HG02840 (cell line): ENCODE data around the gene MAEA.
"Not testable (repeated sequence)": the region's sequence is repeated elsewhere in the genome, so short reads cannot be mapped to it uniquely, and the experiment has no call there.

Experiments
- ATAC-seq: cut with Tn5 transposase; IDR thresholded peaks from one replicate; pipeline ENCODE4 v1.9.1; 2021; ENCODE audit warnings: mild to moderate bottlenecking, moderate library complexity, moderate number of reproducible peaks; ENCODE audit not compliant: unreplicated experiment, low FRiP score

MAEA gene

GRCh38 chr4:1333256-1333655 is 43.6 kb downstream of the MAEA start:
- ATAC-seq, result no peak

- not testable (repeated sequence) for ATAC-seq
These were observed 44.3 kb downstream of the MAEA start for GRCh38 chr4:1333851-1334578.

- no peak for ATAC-seq
These were observed 44.8 kb downstream of the MAEA start for GRCh38 chr4:1334579-1334895.

DNA sequence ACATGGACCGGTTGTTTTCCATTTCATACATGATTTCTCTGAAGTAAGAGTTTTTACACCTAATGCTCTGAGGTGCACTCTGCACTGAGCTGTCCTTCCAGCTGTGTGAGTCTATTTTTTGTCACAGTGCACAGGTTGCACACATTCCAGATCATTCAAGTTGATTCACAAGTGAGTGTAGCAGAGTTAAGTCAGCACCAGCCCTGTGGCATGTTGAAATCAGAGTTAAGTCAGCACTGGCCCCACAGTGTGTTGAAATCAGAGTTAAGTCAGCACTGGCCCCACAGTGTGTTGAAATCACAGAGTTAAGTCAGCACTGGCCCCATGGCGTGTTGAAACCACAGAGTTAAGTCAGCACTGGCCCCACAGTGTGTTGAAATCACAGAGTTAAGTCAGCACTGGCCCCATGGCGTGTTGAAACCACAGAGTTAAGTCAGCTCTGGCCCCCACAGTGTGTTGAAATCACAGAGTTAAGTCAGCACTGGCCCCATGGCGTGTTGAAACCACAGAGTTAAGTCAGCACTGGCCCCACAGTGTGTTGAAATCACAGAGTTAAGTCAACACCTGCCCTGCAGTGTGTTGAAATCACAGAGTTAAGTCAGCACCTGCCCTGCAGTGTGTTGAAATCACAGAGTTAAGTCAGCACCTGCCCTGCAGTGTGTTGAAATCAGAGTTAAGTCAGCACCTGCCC is 45.6 kb downstream of the MAEA start:
- not testable (repeated sequence) for ATAC-seq

- ATAC-seq, result no peak
These were observed 46.4 kb downstream of the MAEA start for GRCh38 chr4:1336088-1336491.

DNA sequence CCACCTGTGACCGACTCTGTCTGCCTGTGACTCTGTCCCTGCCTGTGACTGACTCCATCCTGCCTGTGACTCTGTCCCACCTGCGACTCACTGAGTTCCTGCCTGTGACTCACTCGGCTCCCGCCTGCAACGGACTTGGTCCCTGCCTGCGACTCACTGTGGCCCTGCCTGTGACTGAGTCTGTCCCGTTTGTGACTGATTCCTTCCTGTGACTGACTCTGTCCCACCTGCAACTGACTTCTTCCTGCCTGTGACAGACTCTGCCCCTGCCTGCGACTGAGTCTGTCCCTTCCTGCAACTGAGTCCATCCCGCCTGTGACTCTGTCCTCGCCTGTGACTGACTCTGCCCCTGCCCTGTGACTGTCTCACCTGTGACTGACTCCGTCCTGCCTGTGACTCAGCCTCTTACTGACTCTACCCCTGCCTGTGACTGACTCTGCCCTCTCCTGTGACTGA is 47.7 kb downstream of the MAEA start:
- ATAC-seq, result no peak

- no peak for ATAC-seq
These were observed 48.5 kb downstream of the MAEA start for GRCh38 chr4:1337951-1338751.

DNA sequence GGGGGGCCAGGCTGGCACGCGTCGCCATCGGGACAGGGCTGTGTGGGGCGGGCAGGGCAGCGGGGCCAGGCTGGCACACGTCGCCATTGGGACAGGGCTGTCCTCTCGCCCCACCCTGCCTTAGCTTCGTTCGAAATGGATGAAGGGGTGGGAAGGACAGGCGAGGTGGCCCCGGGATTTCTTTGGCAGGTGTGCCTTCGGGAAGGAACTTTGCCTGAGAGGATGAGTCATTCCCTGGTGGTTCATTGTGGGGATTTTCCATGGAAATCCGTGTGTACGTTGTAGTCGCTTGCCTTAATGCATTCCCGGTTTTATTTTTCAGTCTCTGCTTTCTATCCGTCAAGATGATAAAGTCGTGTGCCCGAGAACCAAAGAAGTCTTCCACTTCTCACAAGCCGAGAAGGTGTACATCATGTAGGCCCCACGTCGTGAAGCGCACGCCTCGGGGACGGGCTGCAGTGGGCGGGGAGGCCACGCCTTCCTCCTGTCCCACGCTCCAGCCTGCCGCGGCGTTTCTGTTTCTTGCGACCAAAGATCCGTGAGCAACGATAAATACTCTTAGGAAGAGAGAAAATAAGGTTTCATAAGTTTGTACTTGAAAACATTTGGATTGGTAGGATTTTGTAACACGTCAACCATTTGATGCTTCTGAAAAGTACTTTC is 49.2 kb downstream of the MAEA start:
- ATAC-seq, result no peak

DNA sequence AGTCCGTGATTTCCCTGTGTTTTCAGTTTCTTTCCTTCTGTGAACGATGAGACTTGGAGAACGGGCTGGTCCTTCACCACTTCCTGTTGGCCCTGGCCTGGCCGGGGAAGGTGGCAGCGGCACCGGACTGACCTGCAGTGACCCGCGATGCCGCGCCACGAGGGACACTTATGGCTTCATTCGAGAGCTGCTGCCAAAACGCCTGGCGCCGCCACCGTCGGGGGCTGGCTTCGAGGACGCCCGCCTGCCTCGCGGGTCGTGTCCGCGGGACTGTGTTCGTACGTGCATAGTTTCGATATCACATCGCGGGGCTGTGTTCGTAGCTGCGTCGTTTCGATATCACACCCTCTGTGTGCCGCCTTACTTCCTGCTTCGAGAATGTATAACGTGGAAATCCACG is 49.8 kb downstream of the MAEA start:
- ATAC-seq, result no peak

DNA sequence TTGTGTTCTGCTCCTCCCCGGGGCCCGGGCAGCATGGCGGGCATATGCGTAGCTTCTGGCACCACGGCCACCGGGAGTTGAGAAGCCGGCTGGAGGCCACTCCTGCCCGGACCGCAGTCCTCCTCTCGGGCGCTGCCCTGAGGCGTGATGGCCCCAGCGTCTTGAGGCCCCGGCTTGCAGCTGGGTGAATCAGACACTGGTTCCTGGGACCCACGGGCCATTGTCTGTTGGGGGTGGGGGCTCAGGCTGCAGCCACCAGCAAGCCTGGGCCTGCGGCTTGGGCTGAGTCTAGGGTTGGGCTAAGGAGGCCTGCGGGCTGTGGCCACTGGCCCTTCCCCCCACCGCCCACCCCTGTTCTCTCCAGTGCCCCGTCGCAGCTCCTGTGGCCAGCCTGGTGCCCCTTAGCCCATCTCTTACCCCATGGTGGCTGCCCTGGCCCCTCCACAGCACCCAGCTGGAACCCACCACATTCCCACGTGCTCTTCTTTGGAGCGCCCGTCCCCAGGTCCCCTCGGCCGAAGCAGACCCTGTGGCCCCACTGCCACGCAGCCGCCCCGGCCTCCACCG is 50.6 kb downstream of the MAEA start:
- ATAC-seq, result no peak

DNA sequence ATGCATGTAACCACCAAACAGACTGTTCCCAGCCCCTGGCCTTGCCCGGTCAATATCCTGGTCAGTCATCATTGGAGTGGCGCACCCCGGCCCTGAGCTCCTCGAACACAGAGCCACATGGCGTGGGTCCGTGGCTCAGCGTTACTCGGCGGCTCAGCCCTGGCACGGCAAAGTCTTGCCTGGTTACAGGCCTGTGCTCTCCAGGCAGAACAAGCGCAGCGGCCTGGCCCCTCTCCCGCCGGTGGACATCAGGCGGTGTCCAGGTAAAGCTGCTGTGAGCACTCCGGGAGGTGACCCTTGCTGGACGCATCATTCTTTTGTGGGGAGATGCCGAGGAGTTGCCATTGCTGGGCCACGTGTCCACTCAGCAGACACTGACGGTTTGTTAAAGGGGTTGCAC is 51.2 kb downstream of the MAEA start:
- ATAC-seq, result no peak

DNA sequence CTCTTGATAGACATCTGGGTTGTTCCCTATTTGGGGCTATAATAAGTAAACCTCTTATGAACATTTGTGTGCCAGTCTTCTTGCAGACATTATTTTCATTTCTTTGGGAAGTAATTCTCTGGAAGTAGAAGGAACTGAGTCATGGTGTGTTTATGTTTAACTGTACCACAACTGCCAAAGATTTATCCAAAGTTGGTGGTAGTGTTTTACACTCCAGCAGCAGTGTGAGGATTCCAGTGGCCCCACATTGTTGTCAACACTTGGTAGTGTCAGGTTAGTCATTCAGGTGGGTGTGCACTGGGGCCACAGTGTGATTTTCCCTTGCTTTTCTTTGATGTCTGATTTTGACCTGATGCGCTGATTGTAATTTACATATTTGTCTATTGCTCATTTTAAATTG is 52.3 kb downstream of the MAEA start:
- ATAC-seq, result no peak

GRCh38 chr4:1344696-1345095 is 55.0 kb downstream of the MAEA start:
- no peak for ATAC-seq

DNA sequence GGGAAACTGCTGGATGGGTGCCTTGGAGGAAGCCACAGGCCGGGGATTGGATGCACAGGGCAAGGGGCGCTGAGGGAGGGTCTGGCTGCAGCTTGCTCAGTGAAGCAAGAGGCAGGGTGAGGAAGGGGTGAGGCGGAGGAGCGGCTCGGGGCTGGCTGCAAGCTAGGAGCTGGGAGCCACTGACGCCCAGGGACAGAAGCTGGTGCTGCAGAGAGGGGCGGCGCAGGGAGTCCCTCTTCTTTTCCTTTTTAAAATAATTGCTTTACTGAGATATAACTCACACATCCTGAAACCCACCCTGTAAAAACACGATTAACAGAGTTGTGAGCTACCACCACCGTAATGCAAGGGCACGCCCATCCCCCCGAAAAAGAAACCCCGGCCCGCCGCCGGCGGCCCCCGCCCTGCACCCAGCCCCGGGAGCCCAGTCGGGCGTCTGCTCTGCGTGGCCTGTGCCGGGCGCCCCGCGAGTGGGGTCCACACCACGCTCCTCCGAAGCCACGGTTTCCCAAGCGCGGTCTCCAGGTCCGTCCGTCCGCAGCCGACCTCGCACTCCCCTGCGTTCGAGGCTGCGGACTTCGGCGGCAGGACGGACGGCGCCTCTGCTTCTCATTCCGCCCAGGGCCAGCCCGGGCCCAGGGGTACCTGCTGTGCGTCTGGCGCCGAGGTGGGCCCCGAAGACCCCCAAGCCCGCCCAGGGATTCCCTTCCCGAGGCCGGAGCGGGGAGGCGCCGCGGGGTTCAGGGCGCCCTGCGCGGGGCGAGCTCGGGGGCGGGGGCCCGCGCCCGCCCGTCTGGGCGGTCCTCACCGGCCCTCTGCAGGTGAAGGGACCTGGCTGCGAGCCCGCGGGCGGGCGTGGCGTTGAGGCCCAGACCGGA is 56.5 kb downstream of the MAEA start:
- ATAC-seq, result peak; percentile 2

DNA sequence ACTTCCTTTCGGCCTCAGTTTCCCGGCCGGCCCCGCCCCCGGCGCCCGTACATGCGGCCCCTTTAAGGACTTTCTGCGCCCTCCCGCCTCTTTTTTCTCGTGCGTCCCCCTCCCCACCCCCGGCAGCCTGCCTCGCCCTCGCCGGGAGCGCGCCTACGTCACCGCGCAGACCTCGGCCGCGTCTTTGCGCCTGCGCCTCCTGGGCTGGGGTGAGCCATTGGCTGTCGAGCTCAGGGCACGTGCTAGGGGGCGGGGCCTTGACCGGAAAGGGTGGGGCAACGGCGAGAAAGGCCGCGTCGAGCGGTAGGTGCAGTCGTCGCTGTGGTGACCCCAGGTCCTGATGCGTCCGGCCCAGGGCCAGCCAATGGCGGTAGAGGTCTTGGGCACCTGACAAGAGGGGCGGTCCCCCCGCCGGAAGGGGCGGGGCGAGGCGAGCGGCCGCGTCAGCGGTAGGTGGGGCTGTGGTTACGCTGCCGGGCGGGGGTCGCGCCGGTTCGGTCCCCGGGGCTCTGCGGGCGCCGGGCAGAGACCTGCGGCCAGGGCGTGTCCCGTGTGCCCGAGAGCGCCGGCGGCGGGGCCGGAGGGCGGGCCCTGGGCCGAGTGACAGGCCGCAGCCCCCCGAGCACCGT is 57.2 kb downstream of the MAEA start, which contains the start of gene UVSSA:
Gene UVSSA, plus strand, starts transcription at position 428 of the 629 bp plus-strand sequence. CDS start 884 bp downstream, outside the sequence.
- peak; percentile 95 for ATAC-seq

- ATAC-seq, result peak; percentile 20
These were observed 57.7 kb downstream of the MAEA start for GRCh38 chr4:1347410-1347864.

DNA sequence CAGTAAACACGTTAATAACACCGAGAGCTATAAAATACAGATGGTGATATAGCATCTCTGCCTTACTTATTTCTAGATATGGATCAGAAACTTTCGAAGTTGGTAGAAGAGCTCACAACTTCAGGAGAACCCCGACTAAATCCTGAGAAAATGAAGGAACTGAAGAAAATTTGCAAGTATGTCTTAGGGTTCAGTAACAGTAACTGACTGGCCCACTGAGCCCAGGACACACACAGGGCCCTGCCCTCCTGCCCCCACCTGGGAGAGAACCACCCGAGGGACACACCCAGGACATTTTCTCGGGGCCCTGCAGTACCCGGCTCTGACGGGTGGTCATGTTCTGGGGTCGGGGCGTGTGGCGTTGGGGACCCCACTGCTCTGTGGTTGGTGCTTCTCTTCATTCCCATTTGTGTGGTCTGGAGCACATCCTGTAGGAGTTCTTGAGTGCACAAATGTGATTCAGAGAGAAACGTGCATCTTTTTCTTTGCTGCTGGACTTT is 58.4 kb downstream of the MAEA start:
- ATAC-seq, result no peak

GRCh38 chr4:1348746-1349145 is 59.1 kb downstream of the MAEA start:
- ATAC-seq, result no peak
